ENCODE measurements around the gene DYNC2H1.

The DYNC2H1 gene

DNA sequence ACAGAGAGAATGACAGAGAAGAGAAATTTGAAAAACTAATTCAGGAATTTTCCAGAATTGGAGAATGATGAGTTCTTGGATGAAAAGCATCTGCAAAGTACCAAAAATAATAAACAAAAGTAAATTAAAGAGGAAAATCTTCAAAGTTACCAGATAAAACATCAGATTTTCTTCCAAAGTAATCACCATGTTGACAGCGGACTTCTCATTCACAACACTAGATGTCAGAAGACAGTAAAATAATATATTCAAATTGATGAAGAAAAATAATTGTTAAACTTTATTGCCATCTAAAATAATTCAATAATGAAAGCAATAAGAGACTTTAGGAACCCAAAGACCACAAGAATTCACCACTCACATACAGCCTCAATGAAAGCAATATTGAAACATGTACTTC lies 355.2 kb downstream of the DYNC2H1 start:
- no peak for DNase-seq (ENCODE audit: low read depth)

DNA sequence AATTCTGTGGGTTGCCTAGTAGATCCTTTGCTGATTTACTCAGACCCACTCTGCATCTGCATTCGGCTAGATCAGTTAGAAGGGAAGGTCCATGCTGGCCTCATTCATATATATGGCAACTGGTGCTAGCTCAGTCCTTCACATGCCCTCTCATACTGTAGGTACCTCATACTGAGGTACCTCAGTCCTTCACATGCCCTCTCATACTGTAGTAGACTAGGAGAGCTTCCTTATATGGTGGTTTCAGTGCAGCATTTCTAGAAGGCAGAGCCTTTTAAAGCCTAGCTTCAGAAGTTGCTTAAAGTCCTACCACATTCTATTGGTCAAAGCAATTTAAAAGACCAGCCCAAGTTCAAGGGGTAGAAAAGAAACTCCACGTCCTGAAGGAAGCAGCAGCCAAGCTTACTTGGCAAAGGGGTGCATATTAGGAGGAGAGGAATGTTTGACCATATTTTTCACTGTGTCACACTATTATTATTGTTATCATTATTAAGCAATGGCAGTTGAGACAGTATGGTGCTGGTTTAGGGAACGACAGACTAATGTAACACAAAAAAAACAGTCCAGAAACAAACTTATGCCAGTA lies 356.4 kb downstream of the DYNC2H1 start:
- DNase-seq (ENCODE audit: low read depth) = no peak

DNA sequence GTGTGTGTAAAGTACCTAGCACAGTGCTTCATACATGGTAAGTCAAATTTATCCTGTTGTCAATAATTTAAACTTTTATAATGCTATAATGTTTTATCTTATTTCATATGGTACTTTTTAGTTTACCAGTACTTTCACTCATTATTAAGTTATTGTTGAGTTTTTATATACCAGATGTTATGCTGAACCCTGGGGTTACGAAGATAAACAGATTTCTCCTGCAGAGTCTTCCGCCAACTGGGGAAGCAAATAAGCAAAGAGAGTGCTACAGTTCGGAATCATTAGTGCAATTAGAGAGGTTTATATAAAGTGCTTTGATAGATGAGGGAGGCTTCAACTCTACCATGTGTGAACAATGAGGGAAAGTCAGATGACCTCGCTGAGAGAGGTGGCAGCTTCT lies 362.3 kb downstream of the DYNC2H1 start:
- no peak for DNase-seq (ENCODE audit: low read depth)

- DNase-seq (ENCODE audit: low read depth) = no peak
Measured at GRCh38 chr11:103476874-103477273, 367.6 kb downstream of the DYNC2H1 start.

GRCh38 chr11:103480421-103480820 lies 371.2 kb downstream of the DYNC2H1 start:
- DNase-seq (ENCODE audit: low read depth) = no peak

GRCh38 chr11:103483996-103484395 lies 374.8 kb downstream of the DYNC2H1 start:
- DNase-seq (ENCODE audit: low read depth) = no peak

DNA sequence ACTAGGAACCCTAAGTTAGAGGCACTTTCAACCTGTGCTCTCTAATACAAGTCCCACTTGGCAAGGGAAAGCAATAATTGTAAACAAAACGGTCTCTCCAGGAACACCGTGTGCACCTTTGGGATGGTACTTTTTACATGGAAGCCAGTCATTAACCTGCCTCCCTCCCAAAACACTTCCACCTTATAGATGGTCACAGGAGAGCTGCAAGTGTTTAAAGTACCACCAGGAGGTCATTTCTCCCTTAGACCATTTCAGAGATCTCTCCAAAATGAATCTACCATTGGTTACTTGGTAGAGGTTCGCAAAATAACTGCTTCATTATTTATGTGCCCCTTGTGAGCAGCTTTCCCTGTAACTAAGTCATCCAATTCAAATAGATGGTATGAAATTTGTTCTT lies 375.3 kb downstream of the DYNC2H1 start:
- no peak for DNase-seq (ENCODE audit: low read depth)

GRCh38 chr11:103486604-103487003 lies 377.4 kb downstream of the DYNC2H1 start:
- DNase-seq (ENCODE audit: low read depth) = no peak

DNA sequence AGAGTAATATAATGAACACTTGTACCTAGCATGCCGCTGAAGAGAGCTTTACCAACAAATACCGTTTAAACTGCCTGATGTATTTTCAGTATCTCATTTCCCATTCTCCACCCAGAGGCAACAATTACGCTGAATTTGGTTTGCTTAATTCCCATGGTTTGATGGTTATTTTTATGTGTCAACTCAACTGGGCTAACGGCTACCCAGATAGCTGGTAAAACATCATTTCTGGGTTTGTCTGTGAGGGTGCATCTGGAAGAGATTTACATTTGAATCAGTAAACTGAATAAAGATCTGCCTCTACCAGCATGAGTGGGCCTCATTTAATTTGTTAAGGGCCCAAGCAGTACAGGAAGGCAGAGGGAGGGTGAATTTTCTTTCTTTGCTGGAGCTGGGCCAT lies 377.9 kb downstream of the DYNC2H1 start:
- no peak for DNase-seq (ENCODE audit: low read depth)

DNA sequence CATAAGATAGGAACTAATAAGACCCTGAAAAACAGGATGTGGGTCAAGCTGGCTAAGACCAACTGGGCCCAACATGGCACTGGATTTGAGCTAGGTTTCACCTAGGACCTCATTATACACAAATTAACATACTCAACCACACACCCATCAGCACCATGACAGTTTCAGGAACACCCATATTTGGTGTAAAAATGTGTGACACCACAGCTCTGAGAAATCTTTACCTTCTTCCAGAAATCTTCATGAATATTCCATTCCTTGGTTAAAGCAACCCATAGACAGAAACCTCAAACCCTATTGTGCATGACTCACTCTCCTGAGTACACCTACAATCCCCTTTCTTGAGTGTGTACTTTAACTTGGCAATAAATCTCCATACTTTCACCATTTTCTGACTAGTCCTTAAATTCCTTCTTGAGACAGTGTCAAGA lies 378.8 kb downstream of the DYNC2H1 start:
- DNase-seq (ENCODE audit: low read depth) = no peak

- DNase-seq (ENCODE audit: low read depth) = no peak
Measured at GRCh38 chr11:103488579-103488978, 379.4 kb downstream of the DYNC2H1 start.

DNA sequence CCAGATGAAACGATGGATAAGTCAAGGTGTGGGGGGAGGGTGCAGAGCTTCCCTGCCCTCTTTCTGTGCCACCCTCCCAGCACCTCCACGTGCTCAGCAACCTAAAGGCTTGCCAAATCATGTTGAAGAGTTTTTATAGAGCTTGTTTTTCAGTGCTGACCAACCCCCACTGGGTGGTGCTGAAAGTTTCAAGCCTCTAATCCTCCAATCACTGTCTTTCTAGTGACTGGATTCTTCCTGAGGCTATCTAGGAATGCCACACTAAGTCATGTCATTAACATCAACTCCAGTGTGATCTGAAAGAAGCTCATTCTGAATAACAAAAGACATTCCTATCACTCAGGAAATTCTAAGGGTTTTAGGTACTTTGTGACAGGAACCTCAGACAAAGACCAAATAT lies 382.6 kb downstream of the DYNC2H1 start:
- no peak for DNase-seq (ENCODE audit: low read depth)

GRCh38 chr11:103494491-103494890 lies 385.3 kb downstream of the DYNC2H1 start:
- no peak for DNase-seq (ENCODE audit: low read depth)

DNA sequence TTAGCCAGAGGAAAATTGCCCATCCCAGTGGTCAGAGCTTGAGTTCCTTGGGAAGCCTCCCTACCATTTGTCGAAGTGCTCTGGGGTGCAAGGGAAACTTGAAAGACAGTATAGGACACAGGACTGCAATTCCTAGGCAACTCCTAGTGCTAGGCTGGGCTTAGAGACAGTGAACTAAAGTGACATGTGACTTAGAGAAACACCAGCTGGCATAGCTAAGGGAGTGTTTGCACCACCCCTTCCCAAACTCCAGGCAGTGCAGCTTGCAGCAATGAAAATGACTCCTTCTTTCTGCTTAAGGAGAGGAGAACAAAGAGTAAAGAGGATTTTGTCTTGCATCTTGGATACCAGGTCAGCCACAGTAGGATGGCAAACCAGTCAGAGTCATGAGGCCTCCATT lies 388.0 kb downstream of the DYNC2H1 start:
- DNase-seq (ENCODE audit: low read depth) = no peak

DNA sequence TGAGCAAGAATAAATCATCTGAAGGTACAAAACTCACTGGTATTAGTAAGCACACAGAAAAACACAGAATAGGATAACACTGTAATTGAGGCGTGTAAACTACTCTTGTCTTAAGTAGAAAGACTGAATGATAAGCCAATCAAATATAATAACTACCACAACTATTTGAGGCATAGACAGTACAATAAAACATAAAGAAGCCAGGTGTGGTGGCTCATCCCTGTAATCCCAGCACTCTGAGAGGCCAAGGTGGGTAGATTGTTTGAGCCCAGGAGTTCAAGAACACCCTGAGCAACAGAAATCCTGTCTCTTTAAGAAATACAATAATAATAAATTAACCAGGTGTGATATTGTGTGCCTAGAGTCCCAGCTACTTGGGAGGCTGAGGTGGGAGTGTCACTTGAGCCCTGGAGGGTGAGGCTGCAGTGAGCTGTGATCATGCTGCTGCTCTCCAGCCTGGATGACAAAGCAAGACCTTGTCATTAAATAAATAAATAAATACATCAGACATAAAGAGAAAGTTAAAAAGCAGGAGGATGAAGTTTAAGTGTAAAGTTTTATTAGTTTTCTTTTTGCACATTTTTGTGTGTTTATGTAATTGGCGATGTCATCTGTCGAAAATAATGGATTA lies 390.6 kb downstream of the DYNC2H1 start:
- DNase-seq (ENCODE audit: low read depth) = no peak

DNA sequence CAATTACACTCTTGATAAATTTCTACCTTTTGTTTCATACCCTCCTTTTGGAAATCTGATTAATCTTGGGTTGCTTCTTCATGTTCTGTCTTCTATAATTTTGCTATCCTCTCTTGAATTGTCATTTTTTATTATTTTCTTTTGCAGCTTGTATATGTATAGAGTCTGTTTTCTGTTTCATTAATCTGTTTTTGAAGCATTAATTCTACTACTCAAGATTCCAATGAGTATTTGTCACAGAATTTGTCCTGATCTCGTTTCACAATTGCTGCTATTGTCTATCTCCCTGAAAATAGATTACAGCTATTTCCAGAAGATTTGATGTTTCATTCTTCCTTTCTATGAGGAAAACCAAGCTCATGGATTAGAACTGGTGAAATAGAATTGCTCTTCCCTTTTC lies 406.1 kb downstream of the DYNC2H1 start:
- DNase-seq (ENCODE audit: low read depth) = no peak

DNA sequence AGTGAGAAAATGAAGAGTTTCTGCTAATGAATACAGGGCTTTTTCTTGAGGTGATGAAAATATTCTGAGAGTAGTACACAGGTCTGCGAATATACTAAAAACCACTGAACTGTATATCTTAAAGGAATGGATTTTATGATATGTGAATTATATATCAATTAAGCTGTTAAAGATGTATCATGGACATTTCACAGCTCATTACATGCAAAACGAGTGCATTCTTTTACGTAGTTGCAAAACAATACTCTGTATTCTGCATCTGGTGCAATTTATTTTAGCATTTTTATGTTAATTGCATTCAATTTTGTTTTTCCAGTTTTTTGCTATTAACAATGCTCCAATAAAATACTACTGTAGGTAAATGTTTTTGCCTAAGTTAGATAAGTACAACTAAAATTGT lies 411.6 kb downstream of the DYNC2H1 start:
- no peak for DNase-seq (ENCODE audit: low read depth)

- DNase-seq (ENCODE audit: low read depth) = no peak
Measured at GRCh38 chr11:103525069-103525468, 415.8 kb downstream of the DYNC2H1 start.

- no peak for DNase-seq (ENCODE audit: low read depth)
Measured at GRCh38 chr11:103528046-103528445, 418.8 kb downstream of the DYNC2H1 start.

GRCh38 chr11:103528596-103528995 lies 419.4 kb downstream of the DYNC2H1 start:
- no peak for DNase-seq (ENCODE audit: low read depth)

- no peak for DNase-seq (ENCODE audit: low read depth)
Measured at GRCh38 chr11:103529181-103529684, 420.0 kb downstream of the DYNC2H1 start.
